ENCODE results near the gene TTC1.

Gene TTC1

DNA sequence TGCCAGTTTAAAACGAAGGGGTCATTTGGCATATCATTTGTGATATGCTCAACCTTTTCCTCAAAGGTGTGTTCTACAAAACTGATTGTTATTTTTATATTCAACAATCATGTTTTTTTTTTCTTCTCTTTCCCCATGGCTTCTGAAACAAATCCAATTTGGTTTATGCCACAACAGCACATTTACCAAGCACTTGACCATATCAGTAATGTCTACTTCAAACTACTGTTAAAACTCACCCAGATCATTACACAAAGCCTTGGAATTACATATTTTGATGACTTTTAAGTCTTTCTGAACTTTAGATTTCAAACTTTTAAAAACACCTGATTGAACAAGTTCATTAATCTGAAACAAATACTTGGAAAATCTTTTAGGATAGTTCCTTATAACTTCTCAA lies 81.1 kb downstream of the TTC1 start:
- DNase-seq, result no peak

DNA sequence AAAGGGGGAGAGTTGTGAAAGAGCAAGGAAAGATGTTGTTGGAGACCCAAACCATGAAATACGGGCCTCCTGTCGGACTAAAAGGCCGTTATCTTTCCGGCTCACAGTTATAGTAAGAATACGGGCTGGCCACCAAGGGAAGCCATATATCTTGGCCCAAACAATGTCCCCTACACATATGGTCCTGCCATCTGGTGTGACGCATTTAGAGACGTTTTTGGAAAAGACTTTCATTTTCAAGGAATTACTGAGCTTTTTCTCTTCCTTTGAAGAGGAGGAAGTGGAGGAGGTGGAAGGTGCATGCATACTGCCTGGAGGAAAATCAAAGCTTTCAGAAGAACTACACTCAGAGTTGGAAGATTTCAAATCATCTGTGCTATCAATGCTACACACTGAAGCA lies 83.6 kb downstream of the TTC1 start:
- no peak for DNase-seq

DNA sequence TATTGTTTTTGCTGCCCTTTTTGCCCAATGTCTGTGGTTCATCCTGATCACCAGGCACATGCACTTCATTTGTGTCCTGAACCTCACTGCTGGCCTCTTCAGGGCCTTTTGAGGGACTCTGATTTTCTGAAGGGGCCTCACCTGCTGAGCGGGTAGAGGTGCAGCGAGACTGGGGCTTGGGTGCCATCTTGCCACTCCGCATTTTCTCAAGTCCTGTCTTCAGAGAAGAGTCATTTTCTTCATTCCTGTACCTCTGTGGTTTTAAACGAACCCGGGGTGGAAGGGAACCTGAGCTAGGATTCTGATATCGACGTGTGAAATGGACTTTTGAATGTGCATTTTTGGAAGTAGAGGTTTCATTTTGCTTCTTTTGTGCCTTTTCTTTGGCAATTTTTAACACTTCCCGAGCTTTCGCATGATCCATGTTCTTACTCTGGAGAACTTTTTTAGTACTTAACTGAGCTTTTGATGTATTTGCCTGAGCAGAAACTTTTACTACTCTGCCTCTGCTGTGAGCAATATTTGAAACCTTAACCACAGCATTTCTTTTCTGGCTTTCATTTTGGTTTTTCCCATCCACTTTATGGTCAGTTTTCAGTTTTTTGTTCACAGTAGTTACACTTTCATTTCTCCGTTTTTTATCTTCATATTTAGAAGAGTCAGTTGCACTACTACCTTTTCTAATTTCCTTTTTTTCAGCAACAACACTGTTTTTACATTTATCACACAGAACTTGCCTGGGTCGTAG lies 84.2 kb downstream of the TTC1 start:
- no peak for DNase-seq

DNA sequence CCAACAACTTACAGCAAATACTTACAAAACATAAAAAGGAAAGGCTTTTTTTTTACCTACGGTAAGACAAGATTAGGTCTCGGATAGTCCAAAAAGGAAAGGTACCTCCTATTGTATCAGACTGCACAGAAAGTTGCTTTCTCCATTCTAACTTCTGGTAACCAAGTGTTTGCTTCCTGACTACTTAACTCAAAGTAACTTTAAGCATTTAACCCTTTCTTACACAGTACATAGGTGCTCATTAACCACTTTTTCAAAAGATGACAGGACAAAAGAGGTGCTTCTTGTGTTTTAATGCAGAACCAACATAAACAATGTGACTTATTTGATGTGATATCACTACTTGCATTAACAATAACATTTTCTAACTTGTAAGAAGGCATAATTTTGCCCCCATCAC lies 87.2 kb downstream of the TTC1 start:
- DNase-seq, result no peak

DNA sequence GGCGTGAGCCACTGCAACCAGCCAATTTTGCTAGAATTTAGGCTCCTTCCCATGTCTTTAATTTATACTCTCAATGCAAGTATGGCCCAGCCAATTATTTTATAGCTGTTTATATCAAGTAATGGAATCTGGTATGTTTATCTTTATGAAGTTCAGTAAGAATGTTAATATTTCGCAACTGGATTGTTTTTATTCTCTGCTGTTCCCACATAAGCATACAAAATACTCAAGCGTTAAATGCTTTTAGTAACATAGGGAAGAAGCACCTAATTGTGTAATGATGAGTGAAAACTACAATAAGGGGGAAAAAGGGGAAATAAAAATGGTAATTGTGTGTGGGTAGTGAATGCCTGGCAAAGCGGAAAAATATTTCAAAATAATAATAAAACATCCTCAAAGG lies 89.1 kb downstream of the TTC1 start:
- DNase-seq, result no peak

DNA sequence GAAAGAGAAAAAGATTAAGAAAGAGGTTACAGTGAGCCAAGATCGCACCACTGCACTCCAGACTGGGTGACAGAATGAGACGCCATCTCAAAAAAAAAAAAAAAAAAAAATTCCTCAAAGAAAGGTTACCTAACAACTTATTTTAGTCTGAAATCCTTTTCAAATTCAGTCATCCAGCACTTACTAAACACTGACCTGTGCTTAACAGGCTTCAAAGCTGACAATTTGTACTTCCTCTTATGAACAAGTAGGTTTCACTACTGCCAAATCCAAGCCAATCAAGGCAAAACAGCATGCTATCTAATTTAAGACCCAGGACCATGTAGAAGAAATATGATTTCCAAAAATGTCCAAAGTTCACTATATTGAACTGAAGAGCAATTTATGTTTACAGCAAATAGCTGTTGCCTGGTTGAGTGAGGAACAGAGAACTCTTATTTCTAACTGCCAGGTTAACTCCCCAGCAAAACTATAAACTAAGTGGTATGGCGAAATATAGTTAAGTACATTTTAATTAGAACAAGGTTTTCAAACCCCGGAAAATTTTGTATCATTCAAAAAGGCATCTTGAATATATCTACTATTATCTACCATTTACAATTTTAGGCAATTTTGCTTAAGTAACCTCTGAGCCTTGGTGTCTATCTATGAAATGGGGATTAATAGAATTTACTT lies 96.9 kb downstream of the TTC1 start:
- no peak for DNase-seq

DNA sequence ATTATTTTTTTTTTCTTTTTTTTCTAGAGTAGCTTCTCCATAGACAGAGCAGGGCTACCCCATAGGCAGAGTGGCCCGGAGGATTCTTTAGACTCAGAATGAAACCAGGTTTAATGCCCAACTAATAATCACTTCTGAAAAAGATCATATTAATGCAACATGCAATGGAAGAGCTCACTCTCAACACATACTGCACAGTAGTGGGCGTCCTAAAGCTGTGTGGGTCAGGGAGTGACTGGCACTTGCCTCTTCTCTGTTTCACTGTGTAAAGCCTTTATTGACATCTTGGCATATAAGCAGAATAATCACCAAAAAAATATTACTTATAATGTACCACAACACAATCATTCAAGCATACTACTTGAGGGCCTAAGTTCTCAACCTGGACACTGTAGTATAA lies 99.2 kb downstream of the TTC1 start:
- no peak for DNase-seq

Measured in NK-92 treated with Interleukin-12 subunit alpha and Interleukin-12 subunit beta, amount 100 ng/mL, for 24 hours (cell line).